Bronchial epithelial cell (primary cell): ENCODE measurements around the gene ERCC4. TPM values are rescaled to one million over a fixed set of nuclear protein-coding genes. Genes with fewer than 3 reads are reported as not detected.

Source experiments
- DNase-seq: peaks from one replicate; pipeline ENCODE4 v3.0.0-alpha.2; 2010; ENCODE audit warnings: low read depth
- FAIRE-seq: peaks from 2 replicates; lab custom pipeline; 2011; peaks lifted over from hg19 to GRCh38; lab: Jason Lieb, UNC
- H3K27me3 ChIP-seq: 2 replicates; pipeline ENCODE4 v1.5.1; 2011; ENCODE audit warnings: low read length; ENCODE audit not compliant: control insufficient read depth, insufficient read depth
- H3K36me3 ChIP-seq: 2 replicates; pipeline ENCODE4 v1.5.1; 2011; ENCODE audit warnings: low read length; ENCODE audit not compliant: control insufficient read depth, insufficient read depth
- H3K4me3 ChIP-seq: 2 replicates; pipeline ENCODE4 v1.5.1; 2011; ENCODE audit warnings: mild to moderate bottlenecking, low read depth, low read length, control low read depth
- CTCF ChIP-seq: IDR thresholded peaks from 2 replicates; pipeline ENCODE4 v1.5.1; 2011; ENCODE audit warnings: mild to moderate bottlenecking, moderate library complexity, low read length, control low read depth, inconsistent platforms; ENCODE audit not compliant: insufficient read depth, severe bottlenecking
- total RNA-seq: library from RNA; depleted of rRNA; stranded (reverse); fragments of >200 nt; gene quantifications from 2 replicates; pipeline ENCODE4 v1.2.1, GENCODE V29; 2014

The ERCC4 gene
- total RNA-seq, 1 donor from 2014 or later = 3.9 TPM

DNA sequence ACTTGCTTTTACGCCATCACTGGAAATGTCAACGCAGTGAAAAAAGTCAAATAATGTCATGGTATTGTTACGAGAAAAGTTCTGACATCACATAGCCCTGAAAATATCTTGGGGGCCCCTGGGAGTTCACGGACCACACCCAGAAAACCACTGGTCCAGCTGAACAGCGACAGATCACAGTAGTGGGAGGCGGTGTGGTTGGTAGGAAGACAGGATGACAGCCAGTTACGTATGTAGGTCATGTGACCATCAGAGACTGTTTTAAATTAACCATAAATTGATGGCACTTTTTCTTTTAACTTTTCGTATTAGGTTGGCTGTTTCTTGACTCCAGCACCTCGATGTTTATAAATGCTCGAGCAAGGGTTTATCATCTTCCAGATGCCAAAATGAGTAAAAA, 11.9 kb downstream of the ERCC4 start:
- peaks cover 5% of the 10 kb centered on the region for H3K36me3 ChIP-seq
- no peak for DNase-seq
- FAIRE-seq = no peak
- TF ChIP-seq CTCF = no peak
- H3K4me3 ChIP-seq = no peak overlapping the region
- no peaks in the 10 kb centered on the region for H3K27me3 ChIP-seq

DNA sequence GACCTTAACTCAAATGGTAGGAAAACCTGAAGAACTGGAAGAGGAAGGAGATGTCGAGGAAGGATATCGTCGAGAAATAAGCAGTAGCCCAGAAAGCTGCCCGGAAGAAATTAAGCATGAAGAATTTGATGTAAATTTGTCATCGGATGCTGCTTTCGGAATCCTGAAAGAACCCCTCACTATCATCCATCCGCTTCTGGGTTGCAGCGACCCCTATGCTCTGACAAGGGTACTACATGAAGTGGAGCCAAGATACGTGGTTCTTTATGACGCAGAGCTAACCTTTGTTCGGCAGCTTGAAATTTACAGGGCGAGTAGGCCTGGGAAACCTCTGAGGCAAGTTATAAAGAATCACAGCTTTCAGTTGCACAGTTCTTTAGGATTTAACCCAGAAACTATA, 15.5 kb downstream of the ERCC4 start:
- DNase-seq (no peak), FAIRE-seq (no peak)
- peak; percentile 42 for TF ChIP-seq CTCF
- no peak overlapping the region for H3K4me3 ChIP-seq
- H3K36me3 ChIP-seq = peaks cover 5% of the 10 kb centered on the region
- H3K27me3 ChIP-seq = no peaks in the 10 kb centered on the region

DNA sequence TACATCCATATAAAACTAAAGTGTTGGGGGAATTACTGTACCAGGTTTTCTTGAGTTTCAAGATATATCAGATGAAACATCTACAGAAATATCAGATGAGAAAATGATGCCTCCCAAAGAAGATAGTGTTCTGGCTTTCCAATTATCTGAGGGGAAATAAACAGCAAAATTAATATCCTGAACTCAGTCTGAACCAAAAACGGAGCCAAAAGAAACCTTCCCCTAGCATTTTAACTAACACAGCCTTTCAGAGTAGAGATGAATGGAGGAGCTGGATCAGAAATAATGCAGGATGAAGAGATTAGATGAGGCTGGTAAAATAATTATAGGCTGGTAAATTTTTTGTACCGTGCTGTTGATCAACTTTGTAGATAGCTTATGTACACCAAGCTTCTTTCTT, 16.2 kb downstream of the ERCC4 start:
- DNase-seq (no peak), FAIRE-seq (no peak)
- peaks cover 3% of the 10 kb centered on the region for H3K36me3 ChIP-seq
- no peak overlapping the region for H3K4me3 ChIP-seq
- no peaks in the 10 kb centered on the region for H3K27me3 ChIP-seq
- no peak for TF ChIP-seq CTCF

DNA sequence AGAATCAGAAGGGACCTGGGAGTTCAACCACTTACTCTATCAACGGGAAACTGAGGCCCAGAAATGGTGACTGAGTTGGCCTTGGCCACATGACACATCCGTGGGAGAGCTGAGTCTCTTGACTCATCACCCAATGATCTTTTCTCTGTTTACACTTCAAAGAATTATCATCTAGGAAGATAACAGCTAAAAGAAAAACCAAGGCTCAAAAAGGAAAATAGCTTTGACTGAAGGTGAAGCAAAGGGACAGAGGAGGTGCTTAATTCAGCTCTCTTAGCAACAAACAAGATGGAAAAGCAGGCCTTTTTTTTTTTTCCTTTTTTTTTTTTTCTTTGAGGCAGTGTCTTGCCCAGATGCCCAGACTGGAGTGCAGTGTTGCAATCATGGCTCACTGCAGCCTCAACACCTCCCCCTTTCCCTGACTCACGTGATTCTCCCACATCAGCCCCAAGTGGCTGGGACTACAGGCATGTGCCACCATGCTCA, 16.7 kb downstream of the ERCC4 start:
- DNase-seq (peak; percentile 77), FAIRE-seq (no peak)
- H3K36me3 ChIP-seq = peaks cover 3% of the 10 kb centered on the region
- H3K4me3 ChIP-seq = no peak overlapping the region
- no peaks in the 10 kb centered on the region for H3K27me3 ChIP-seq
- no peak for TF ChIP-seq CTCF

- FAIRE-seq (no peak), DNase-seq (no peak)
- no peaks in the 10 kb centered on the region for H3K27me3 ChIP-seq
- no peak overlapping the region for H3K4me3 ChIP-seq
- peaks cover 3% of the 10 kb centered on the region for H3K36me3 ChIP-seq
- no peak for TF ChIP-seq CTCF
Measured at GRCh38 chr16:13937411-13937810, 17.5 kb downstream of the ERCC4 start.

DNA sequence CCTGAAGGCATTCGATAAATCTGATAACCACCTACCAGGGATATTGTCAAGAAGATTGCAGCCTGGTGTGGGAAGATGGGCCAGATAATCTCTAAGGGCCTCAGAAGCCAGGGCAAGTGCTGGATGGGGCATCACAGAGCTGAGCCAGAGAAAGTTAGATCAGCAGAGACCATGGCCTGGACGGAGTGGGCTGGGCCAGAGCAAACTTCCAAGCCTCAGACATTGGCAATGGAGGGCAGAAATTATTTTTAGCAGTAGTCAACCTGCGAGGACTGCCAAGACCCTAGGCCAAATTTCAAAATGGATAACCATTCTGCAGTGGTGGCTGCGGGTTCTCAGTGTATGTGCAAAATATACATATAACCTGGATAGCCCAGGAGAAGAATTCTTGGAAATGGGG, 18.5 kb downstream of the ERCC4 start:
- FAIRE-seq (no peak), DNase-seq (no peak)
- Histone ChIP-seq H3K27me3 (no peaks in the 10 kb centered on the region), H3K4me3 (no peak overlapping the region), H3K36me3 (peaks cover 3% of the 10 kb centered on the region)
- no peak for TF ChIP-seq CTCF
